TTC549 (cell line): Measurements from ENCODE around the gene HSP90AB1.

Experiments
- FAIRE-seq: peaks from 2 replicates; lab custom pipeline; 2012; peaks lifted over from hg19 to GRCh38; lab: Jason Lieb, UNC

The HSP90AB1 gene

GRCh38 chr6:44246663-44247337 is at the start of gene HSP90AB1:
Gene HSP90AB1, plus strand, starts transcription at chr6:44247101. Its CDS starts 1,529 bp downstream, at chr6:44248630.
- FAIRE-seq, result no peak

- no peak for FAIRE-seq
Observed at GRCh38 chr6:44198684-44199083, 48.2 kb upstream of the HSP90AB1 start.

GRCh38 chr6:44199883-44200282 is 47.0 kb upstream of the HSP90AB1 start:
- FAIRE-seq, result no peak

GRCh38 chr6:44201200-44201599 is 45.7 kb upstream of the HSP90AB1 start:
- FAIRE-seq, result no peak

- no peak for FAIRE-seq
Observed at GRCh38 chr6:44201638-44202303, 45.1 kb upstream of the HSP90AB1 start.

GRCh38 chr6:44202332-44202971 is 44.4 kb upstream of the HSP90AB1 start:
- no peak for FAIRE-seq

GRCh38 chr6:44202972-44203750 is 43.7 kb upstream of the HSP90AB1 start:
- FAIRE-seq, result no peak

GRCh38 chr6:44203955-44204354 is 42.9 kb upstream of the HSP90AB1 start:
- no peak for FAIRE-seq

GRCh38 chr6:44207966-44208365 is 38.9 kb upstream of the HSP90AB1 start:
- FAIRE-seq, result no peak

GRCh38 chr6:44211284-44211683 is 35.6 kb upstream of the HSP90AB1 start:
- FAIRE-seq, result no peak

- no peak for FAIRE-seq
Observed at GRCh38 chr6:44214307-44214706, 32.6 kb upstream of the HSP90AB1 start.

GRCh38 chr6:44216677-44217331 is 30.1 kb upstream of the HSP90AB1 start, which contains the start of gene MYMX:
Gene MYMX, plus strand, starts transcription at chr6:44216926. Its CDS starts 546 bp downstream, at chr6:44217472.
- FAIRE-seq, result no peak

GRCh38 chr6:44217332-44218143 is 29.4 kb upstream of the HSP90AB1 start:
- no peak for FAIRE-seq

GRCh38 chr6:44219053-44219814 is 27.7 kb upstream of the HSP90AB1 start:
- FAIRE-seq, result no peak

GRCh38 chr6:44219815-44220784 is 26.8 kb upstream of the HSP90AB1 start:
- FAIRE-seq, result no peak

- no peak for FAIRE-seq
Observed at GRCh38 chr6:44220913-44221290, 26.0 kb upstream of the HSP90AB1 start.

- FAIRE-seq, result no peak
Observed at GRCh38 chr6:44221291-44221960, 25.5 kb upstream of the HSP90AB1 start.

GRCh38 chr6:44221961-44222335 is 25.0 kb upstream of the HSP90AB1 start:
- no peak for FAIRE-seq
